HL-60 (cell line): ENCODE data around the gene COA5.

ENCODE experiments used
- GABPA ChIP-seq: IDR thresholded peaks from 2 replicates; pipeline ENCODE4 v1.6.1; 2012; ENCODE audit warnings: low read depth
- POLR2AphosphoS5 ChIP-seq: IDR thresholded peaks from 2 replicates; pipeline ENCODE4 v1.6.1; 2012; ENCODE audit warnings: low read depth
- SPI1 ChIP-seq: IDR thresholded peaks from 2 replicates; pipeline ENCODE4 v1.6.1; 2012; ENCODE audit warnings: low read depth, mild to moderate bottlenecking, borderline replicate concordance
- TF ChIP-seq, protein P1 (sequence below): IDR thresholded peaks from one replicate; pipeline ENCODE4 v1.5.1; 2011; ENCODE audit warnings: low read length, control low read depth, inconsistent platforms; ENCODE audit not compliant: insufficient read depth
- TF ChIP-seq, protein P2 (sequence below): IDR thresholded peaks from 2 replicates; pipeline ENCODE4 v1.6.1; 2012; ENCODE audit warnings: low read depth; ENCODE audit not compliant: insufficient replicate concordance

DNA sequence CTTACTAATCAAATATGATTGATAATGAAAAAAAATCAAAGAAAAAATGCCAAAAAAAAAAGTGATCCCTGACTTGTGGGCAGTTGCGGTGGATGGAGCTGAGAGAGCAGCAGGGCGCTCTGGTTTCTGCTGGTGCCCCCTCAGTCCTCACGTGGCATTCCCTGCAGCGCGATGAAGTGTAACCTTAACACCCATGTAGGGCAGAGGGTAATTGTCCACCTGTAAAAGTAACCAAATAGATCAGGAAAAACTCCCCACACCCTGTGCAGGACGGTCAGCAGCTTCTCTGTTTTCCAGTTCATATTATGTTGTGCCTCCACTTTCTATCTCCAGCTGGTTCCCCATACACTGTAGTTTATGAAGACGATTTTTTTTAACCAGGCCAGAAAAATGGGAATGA, 25.0 kb downstream of the COA5 start:
- TF ChIP-seq, protein P1, sequence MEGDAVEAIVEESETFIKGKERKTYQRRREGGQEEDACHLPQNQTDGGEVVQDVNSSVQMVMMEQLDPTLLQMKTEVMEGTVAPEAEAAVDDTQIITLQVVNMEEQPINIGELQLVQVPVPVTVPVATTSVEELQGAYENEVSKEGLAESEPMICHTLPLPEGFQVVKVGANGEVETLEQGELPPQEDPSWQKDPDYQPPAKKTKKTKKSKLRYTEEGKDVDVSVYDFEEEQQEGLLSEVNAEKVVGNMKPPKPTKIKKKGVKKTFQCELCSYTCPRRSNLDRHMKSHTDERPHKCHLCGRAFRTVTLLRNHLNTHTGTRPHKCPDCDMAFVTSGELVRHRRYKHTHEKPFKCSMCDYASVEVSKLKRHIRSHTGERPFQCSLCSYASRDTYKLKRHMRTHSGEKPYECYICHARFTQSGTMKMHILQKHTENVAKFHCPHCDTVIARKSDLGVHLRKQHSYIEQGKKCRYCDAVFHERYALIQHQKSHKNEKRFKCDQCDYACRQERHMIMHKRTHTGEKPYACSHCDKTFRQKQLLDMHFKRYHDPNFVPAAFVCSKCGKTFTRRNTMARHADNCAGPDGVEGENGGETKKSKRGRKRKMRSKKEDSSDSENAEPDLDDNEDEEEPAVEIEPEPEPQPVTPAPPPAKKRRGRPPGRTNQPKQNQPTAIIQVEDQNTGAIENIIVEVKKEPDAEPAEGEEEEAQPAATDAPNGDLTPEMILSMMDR: no peak
- no peak for TF ChIP-seq POLR2AphosphoS5
- TF ChIP-seq, protein P2, sequence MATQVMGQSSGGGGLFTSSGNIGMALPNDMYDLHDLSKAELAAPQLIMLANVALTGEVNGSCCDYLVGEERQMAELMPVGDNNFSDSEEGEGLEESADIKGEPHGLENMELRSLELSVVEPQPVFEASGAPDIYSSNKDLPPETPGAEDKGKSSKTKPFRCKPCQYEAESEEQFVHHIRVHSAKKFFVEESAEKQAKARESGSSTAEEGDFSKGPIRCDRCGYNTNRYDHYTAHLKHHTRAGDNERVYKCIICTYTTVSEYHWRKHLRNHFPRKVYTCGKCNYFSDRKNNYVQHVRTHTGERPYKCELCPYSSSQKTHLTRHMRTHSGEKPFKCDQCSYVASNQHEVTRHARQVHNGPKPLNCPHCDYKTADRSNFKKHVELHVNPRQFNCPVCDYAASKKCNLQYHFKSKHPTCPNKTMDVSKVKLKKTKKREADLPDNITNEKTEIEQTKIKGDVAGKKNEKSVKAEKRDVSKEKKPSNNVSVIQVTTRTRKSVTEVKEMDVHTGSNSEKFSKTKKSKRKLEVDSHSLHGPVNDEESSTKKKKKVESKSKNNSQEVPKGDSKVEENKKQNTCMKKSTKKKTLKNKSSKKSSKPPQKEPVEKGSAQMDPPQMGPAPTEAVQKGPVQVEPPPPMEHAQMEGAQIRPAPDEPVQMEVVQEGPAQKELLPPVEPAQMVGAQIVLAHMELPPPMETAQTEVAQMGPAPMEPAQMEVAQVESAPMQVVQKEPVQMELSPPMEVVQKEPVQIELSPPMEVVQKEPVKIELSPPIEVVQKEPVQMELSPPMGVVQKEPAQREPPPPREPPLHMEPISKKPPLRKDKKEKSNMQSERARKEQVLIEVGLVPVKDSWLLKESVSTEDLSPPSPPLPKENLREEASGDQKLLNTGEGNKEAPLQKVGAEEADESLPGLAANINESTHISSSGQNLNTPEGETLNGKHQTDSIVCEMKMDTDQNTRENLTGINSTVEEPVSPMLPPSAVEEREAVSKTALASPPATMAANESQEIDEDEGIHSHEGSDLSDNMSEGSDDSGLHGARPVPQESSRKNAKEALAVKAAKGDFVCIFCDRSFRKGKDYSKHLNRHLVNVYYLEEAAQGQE: no peak
- no peak for TF ChIP-seq GABPA
- no peak for TF ChIP-seq SPI1
